GM04503 (cell line): Measurements from ENCODE around the gene NSUN7.

ENCODE experiments used
- DNase-seq: peaks from one replicate; pipeline ENCODE4 v3.0.0-alpha.2; 2012; ENCODE audit warnings: low read depth

The NSUN7 gene

DNA sequence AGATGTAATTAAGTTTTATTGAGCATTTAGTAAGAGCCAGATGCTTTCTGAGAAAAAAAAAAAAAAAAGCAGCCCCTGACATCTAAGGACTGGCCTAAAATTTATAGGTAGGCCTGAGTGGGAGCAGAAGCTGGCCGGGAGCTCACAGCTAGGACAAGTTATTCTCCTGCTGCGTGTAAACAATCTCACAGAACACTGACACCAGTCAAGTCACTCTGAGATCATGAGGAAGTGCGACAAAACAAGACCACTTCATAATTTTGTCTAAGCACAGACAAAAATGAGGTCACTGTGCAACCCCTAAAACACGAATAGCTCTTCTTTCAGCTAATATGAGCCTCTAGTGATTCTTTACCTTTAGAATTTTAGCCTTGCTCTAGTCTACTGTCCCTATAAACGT, 15.3 kb upstream of the NSUN7 start:
- DNase-seq, result no peak

GRCh38 chr4:40736910-40737309, 12.8 kb upstream of the NSUN7 start:
- DNase-seq, result no peak

- DNase-seq, result no peak
Measured at GRCh38 chr4:40737879-40738278, 11.9 kb upstream of the NSUN7 start.

DNA sequence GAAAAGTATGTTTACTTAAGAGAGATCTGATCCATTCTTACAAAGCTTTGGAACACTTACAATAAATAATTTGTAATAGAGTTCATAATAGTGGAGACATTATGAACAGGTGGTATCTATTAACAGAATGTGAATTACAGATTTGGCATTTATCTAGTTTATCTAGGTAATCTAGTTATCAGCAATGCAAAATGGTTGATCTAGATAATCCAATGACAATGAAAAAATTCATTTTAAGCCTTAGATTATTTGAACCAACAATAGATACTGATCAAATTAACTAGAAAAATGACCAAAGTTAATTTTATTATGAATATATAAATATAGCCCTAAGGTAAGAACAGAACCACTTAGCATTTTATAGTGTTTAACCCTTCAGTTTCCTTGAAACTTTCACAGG, 10.4 kb upstream of the NSUN7 start:
- no peak for DNase-seq

- no peak for DNase-seq
Measured at GRCh38 chr4:40744218-40744617, 5.5 kb upstream of the NSUN7 start.

DNA sequence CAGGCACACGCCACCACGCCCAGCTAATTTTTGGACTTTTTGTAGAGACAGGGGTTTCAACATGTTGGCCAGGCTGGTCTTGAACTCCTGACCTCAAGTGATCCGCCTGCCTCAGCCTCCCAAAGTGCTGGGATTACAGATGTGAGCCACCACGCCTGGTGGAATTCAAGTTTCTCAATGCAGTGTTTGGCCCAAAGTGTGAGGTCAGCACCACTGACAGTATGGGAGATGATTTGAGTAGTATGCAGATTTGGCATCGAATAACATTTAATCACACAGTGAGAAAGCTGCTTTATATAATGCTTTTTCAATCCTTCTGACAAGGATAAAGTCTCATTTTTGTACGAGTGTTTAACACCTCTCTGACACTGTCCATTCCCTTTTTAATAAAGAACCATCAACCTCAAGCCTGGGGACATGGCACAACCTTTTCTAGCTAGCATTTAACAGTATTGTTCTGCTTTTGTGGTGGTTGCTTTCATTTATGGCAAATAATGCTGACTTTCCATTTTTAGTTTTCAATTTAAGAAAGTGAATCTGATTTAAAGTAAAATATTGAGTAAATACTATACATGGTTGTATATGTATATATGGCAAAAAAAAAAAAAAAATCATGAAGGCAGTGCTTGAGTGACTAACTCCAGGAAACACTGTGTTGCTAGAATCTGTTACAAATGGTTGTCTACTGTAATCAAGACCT, 4.3 kb upstream of the NSUN7 start:
- DNase-seq, result no peak

- no peak for DNase-seq
Measured at GRCh38 chr4:40747207-40747835, 2.4 kb upstream of the NSUN7 start.

DNA sequence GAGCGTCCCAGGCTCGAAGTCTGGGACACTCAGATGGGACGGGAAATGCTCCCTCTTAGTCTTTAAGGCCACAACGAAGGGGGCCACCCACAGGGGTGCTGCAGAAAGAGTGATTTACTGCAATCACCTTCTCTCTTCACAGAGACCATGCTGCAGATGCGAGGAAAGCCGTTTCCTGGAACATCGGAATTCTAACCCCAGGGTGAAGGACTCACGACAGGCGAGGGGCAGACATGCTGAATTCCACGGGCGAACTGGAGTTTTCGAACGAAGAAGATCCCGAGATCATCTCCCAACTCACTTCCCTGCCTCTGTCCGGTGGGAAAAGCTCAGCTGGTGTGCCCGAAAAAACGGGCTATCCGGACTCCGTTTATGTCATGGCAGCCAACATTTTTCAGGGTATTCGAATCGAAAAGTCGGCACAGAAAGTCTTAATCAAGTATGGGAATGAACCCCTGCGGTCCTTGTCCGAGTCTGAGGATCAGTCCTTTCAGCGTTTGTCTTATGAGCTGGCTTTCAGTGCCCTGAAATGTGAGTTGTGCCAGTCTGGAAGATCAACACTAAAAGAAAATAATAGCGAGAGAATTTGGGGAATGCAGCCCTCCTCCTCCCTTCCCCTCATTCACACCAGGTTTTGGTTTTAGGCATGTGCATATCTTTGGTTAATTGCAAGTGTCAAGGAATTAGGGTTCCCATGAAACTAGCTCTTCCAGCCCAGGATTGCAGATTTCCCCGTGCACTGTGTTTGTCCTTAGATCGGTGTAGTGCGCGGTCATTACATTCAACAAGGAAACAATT, 905 bp downstream of the NSUN7 start:
- no peak for DNase-seq

GRCh38 chr4:40755616-40756015, 5.9 kb downstream of the NSUN7 start:
- DNase-seq, result no peak

DNA sequence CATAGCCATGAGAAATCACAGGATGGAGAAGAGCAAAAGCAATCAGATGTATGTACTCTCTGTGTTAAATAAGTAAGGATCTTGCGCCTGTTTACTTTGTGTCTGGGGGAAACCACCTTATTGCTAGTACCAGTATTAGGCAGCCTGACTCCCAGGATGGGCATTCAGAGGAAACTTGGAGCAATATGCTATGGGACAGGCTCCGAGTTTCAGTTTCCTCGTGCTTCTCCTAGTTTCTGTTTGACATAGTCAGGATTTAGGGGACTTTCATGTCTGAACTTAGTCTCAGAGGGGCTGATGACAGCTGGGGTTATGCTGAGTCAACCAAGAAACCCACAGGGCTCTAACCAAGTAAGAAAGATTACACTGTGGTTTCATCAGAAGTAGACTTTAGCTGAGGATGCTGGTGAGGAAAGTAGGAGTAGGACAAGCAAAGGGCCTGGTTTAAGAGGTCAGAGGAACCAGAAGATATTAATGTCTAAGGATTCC, 13.5 kb downstream of the NSUN7 start:
- peak; percentile 29 for DNase-seq

DNA sequence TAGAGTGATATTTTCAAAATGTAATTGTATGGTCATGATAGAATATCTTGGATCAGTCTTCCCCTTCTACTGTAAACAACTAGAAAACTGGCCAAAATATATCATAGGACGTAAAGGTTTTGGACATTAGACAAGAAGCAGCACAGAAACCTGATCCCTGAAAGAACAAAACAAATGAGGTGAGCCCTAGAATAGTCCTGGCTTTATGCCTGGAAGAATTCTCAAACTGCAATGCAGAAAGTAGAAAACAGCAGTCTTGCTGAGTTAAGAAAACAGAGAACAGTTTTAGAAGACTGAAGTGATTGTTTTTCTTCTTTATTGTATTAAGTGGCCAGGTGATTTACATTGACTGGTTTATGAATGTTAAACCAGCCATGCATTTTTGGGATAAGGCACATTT, 19.5 kb downstream of the NSUN7 start:
- no peak for DNase-seq

- no peak for DNase-seq
Measured at GRCh38 chr4:40778090-40778489, 28.3 kb downstream of the NSUN7 start.

GRCh38 chr4:40782876-40783275, 33.1 kb downstream of the NSUN7 start:
- DNase-seq, result no peak

DNA sequence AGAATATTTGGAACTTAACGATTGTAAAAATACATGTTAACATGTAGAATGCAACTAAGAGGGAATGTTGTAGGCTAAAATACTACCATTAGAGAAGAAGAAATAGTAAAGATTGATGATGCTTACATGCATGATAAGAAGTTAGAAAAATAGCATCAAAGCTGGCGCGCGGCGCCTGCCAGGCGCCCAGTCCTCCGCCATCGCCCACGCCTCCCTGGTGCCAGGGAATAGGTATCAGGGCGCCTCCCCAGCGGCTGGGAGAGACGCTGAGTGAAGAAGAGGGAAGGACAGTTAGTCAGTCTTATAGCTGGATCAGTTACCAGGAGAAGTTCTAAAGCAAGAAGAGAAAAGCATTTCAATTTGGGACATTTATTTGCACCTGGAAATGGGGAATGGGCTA, 36.0 kb downstream of the NSUN7 start:
- DNase-seq, result no peak

GRCh38 chr4:40788331-40788730, 38.6 kb downstream of the NSUN7 start:
- no peak for DNase-seq

GRCh38 chr4:40789031-40789430, 39.3 kb downstream of the NSUN7 start:
- no peak for DNase-seq

- no peak for DNase-seq
Measured at GRCh38 chr4:40789771-40790170, 40.0 kb downstream of the NSUN7 start.

DNA sequence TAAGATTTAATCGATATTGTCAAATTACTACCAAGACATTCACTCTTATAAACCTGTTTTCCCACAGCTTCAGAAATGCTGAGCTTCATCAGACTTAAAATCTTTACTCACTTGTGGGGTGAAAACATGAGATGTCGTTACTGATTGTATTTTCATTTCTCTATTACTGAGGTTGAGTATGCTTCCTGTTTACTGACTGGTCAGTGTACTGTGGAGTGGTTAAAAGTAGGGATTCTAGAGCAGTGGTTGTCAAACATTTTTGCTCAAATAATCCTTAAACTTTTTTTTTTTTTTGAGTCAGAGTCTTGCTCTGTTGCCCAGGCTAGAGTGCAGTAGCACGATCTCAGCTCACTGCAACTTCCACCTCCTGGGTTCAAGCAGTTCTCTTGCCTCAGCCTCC, 50.3 kb downstream of the NSUN7 start:
- no peak for DNase-seq

DNA sequence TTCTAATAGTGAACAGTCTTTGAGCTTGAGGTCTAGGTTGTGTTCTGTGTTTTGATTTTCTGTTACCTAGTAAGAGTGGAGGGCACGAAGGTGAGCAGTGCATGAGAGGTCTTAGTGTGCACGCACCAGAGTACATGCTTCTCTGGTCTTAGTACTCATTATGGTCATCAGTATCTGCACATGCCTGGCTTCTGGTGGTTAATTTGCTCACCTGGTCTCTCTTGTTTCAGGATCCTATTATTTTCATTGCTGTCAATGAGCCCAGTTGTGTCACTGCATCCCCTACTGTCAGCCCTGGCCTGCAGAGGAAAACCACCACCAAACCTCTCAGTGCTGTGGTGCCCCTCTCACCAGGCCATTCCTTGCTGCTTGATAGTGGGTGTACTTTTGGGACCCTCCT, 54.8 kb downstream of the NSUN7 start:
- DNase-seq, result no peak

GRCh38 chr4:40808926-40809457, 59.2 kb downstream of the NSUN7 start:
- no peak for DNase-seq

GRCh38 chr4:40811956-40812355, 62.2 kb downstream of the NSUN7 start:
- DNase-seq, result no peak

GRCh38 chr4:40812386-40812785, 62.6 kb downstream of the NSUN7 start:
- DNase-seq, result no peak

- no peak for DNase-seq
Measured at GRCh38 chr4:40812856-40813255, 63.1 kb downstream of the NSUN7 start.
